Epithelial cell of umbilical artery (primary cell): ENCODE measurements around the gene SYT12. TPM values are rescaled to one million over a fixed set of nuclear protein-coding genes. Genes with fewer than 3 reads are reported as not detected.

ENCODE experiments used
- total RNA-seq: library from RNA; depleted of rRNA; stranded (reverse); fragments of >200 nt; gene quantifications from 2 replicates; pipeline ENCODE4 v1.2.3, GENCODE V29; 2014

Gene SYT12
- not detected in 2 replicates for total RNA-seq

DNA sequence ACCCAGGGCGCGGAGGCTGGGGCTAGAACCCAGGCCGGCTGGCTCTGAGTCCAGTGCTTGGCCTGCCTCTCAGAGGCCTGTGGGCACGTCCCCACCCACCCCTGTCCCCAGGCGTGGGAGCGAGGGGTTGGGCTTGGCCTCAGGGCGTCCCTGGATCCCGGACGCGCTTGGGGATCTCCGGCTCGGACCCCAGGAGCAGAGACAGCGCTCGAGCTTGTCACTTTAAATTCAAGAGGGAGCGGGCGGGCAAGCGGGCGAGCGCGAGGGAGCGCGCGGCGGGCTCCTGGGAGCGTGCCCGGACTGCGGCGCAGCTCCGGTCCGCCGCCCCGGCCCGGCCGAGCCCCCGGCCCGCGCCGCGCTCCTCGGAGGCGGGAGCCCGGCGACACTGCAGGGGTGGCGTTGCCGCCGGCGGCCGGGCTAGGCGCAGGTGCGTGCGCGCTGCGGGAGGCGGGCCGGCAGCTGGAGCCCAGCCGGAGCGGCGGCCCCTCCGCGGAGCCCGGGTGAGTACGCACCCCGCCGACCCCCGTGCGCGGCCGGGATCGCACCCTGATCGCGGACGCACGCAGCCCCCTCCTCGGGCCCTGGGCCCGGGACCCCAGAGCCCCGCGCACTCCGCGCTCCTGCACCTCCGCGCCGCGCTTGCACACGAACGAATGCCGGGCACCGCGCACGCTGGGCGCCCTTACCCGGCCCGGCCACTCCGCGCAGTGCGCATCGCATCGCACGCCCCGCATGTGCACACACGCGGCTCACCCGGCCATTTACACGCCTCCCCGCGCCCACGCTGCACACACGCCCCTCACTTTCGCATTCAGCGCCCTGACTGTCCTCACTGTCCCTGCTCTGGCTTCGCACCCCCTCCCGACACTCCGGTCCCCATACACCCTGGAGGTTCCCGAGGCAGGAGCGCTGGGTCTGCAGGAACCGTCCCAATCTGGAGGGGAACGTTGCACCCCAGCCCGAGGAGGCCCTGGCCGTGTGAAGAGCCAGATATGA, at the start of gene SYT12:
Gene SYT12, plus strand, starts transcription at position 174 of the 996 bp plus-strand sequence. CDS start 7,011 bp downstream, outside the sequence.

GRCh38 chr11:66974724-66975404, 48.1 kb upstream of the SYT12 start, which contains the start of gene C11orf86:
TSS of gene C11orf86 (plus strand) at chr11:66975304. CDS start at chr11:66975363, 59 bp downstream.

GRCh38 chr11:67056267-67057204, 33.6 kb downstream of the SYT12 start, which contains the start of gene RHOD:
TSS of gene RHOD (plus strand) at chr11:67056847. CDS start at chr11:67056903, 56 bp downstream.

Other genes starting within 250 kb of the SYT12 start
- 12.2 and 14.0 TPM in 2 replicates for gene RCE1, start 179.7 kb upstream of the SYT12 start, total RNA-seq
- gene LRFN4, start 166.1 kb upstream of the SYT12 start, total RNA-seq, result 15.0 and 19.8 TPM in 2 replicates
- gene PC, start 64.8 kb upstream of the SYT12 start, total RNA-seq, result 5.5 and 7.8 TPM in 2 replicates
- gene C11orf86, start 47.8 kb upstream of the SYT12 start, total RNA-seq, result not detected in 2 replicates
- 4.9 and 6.2 TPM in 2 replicates for gene RHOD, start 33.7 kb downstream of the SYT12 start, total RNA-seq
- 27.9 and 34.7 TPM in 2 replicates for gene KDM2A, start 96.1 kb downstream of the SYT12 start, total RNA-seq
- gene GRK2, start 243.3 kb downstream of the SYT12 start, total RNA-seq, result 27.3 and 36.8 TPM in 2 replicates